Astrocyte of the cerebellum (primary cell): ENCODE data around the gene PRSS38.

Source experiments
- DNase-seq: peaks from one replicate; pipeline ENCODE4 v3.0.0-alpha.2; 2011; ENCODE audit warnings: low read depth
- H3K4me3 ChIP-seq: 2 replicates; pipeline ENCODE4 v1.5.1; 2011; ENCODE audit warnings: mild to moderate bottlenecking, low read depth, low read length, moderate library complexity
- in situ Hi-C: cut with HindIII; loops from 2 replicates; pipeline ENCODE4 v1.10.0; 2017; ENCODE audit warnings: low sequenced_read_pairs
- TF ChIP-seq, protein P1 (sequence below): IDR thresholded peaks from 2 replicates; pipeline ENCODE4 v1.5.1; 2012; ENCODE audit warnings: low read length, low read depth, moderate library complexity, mild to moderate bottlenecking; ENCODE audit errors: missing control alignments

Gene PRSS38

DNA sequence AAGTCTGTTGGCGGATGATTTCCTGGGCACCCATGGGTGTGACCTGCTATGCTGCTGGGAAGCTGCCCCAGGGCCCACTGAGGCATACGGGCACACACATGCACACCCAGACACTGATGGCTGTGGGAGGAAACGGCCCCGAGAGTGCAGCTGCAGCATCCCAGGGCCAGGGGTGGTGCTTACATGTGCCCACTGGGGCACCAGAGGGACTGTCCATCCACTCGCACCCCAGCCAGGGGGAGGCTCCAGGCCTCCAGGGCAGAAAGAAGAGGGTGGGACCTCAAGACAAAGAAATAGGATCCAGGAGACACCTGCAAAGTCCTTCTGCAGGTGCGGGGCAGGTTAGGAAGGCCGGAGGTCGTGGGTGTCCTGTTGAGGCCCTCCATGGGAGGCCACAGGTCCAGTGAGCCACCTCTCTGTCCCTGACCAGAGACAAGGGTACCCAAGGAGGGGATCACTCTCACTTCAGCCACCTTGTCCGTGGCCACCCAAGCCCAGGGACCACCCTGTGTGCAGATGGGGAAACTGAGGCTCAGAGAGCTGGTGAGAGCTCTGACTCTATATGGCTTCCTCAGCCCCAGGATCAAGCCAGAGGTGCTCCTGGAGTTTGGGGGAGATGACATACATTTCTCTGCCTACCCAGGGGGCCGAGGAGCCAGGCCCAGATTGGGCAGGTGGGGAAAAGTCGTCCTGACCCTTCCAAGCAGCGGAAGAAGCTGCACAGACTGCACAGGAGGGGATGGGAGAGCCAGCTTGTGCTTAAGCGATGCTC is 75.2 kb downstream of the PRSS38 start:
- no peak overlapping the region for H3K4me3 ChIP-seq
- DNase-seq, result no peak
- TF ChIP-seq, protein P1, sequence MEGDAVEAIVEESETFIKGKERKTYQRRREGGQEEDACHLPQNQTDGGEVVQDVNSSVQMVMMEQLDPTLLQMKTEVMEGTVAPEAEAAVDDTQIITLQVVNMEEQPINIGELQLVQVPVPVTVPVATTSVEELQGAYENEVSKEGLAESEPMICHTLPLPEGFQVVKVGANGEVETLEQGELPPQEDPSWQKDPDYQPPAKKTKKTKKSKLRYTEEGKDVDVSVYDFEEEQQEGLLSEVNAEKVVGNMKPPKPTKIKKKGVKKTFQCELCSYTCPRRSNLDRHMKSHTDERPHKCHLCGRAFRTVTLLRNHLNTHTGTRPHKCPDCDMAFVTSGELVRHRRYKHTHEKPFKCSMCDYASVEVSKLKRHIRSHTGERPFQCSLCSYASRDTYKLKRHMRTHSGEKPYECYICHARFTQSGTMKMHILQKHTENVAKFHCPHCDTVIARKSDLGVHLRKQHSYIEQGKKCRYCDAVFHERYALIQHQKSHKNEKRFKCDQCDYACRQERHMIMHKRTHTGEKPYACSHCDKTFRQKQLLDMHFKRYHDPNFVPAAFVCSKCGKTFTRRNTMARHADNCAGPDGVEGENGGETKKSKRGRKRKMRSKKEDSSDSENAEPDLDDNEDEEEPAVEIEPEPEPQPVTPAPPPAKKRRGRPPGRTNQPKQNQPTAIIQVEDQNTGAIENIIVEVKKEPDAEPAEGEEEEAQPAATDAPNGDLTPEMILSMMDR, result no peak
- in situ Hi-C loops, result no loop called here

DNA sequence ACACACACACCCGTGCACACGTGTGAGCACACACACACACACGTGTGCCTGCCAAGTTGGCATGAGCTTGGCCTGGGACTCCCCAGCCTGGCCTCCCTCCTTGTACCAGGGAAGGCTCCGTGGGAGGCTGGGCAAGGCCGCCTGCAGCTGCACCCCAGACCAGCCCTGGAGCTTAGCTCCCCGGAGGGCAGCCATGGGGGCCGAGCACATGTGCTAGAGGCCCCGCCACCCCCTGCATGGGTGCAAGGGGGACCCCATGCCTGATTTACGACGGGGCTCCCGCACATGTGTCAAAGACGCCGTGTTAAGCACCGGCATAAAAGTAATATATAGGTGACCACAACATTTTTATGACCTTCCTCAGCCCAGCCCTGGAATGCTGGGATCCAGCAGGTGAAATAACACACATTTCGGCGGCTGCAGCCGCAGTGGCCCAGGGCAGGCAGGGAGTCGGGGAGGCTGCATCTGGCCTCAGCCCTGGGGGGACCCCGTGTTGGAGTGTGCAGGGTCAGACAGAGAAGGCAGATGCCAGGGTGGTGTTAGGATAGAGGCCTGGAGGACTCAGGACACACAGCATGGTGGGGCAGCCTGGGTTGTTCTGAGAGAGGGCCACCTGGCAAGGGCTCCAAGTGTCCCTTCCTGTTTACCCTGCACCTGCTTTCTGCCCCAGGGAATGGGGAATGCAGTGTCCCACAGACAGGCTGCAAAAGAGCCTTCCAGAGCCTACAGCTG is 75.9 kb downstream of the PRSS38 start:
- no peak overlapping the region for H3K4me3 ChIP-seq
- no peak for DNase-seq

DNA sequence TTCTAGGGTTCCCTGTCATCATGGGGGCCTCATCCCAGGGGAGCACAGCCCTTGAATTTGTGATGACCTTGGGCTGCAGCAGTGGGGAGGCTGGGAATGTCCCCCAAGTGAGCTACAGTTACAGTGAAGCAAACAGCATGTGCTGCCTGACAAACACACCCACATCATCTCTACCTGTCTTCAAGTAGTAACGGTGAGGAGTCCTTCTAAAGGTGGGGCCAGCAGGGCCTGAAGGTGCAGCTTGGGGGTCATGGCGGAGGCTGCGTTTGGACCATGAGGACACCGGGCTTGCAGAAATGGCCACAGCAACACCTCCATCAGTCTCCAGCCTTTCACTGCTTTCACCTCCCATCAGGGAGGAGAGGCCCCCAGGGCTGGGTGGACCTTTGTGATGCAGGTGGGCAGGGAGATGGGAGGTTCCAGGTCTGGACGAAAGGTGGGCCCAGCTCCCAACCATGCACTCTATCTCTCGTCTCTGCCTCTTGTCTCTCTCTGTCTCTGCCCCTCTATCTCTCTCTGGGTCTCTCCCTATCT is 76.5 kb downstream of the PRSS38 start:
- in situ Hi-C loops, result no loop called here
- DNase-seq, result no peak
- TF ChIP-seq, protein P1, result no peak
- no peak overlapping the region for H3K4me3 ChIP-seq

More for the DNA sequence above, 75.9 kb downstream of the PRSS38 start:
- TF ChIP-seq, protein P1, result no peak
- in situ Hi-C loops, result no loop called here

DNA sequence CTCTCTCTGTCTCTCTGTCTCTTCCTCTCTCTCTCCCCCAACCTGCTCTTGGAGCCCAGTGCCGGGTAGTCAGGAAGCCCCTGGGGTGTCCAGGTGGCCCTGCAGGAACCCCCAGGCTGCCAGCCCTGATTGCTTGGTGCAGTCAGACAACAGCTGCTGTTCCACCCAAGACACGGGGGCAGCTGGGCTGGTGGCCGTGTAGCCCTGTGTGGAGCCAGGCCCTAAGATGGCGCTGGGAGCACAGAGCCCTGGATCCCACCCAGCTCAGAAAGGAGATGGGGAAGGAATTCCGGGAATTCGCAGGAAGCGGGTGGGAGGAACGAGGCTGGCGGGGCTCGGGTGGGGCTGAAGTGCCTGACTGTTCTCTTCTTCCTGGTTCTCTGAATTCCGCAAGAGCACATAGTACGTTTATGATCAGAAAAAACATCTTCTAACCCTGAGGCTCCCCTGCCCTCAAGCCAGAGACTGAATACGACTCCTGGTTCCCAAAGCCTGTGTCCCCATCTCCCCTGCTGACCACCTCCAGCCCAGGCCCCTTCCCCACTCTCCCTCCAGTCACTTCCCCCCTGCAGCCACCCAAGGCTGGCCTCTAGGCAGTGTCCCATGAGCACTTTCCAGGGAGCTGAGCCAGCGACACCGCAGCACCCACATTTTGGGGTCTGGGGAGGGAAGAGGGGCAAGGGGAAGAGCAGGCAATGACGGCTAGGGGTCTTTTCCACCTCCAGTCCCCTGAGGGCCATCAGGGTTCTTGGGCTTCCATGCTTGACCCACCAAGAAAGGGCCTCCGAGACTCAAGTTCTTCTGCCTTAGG is 77.2 kb downstream of the PRSS38 start:
- no peak overlapping the region for H3K4me3 ChIP-seq
- DNase-seq, result no peak
- TF ChIP-seq, protein P1, result no peak
- in situ Hi-C loops, result no loop called here

DNA sequence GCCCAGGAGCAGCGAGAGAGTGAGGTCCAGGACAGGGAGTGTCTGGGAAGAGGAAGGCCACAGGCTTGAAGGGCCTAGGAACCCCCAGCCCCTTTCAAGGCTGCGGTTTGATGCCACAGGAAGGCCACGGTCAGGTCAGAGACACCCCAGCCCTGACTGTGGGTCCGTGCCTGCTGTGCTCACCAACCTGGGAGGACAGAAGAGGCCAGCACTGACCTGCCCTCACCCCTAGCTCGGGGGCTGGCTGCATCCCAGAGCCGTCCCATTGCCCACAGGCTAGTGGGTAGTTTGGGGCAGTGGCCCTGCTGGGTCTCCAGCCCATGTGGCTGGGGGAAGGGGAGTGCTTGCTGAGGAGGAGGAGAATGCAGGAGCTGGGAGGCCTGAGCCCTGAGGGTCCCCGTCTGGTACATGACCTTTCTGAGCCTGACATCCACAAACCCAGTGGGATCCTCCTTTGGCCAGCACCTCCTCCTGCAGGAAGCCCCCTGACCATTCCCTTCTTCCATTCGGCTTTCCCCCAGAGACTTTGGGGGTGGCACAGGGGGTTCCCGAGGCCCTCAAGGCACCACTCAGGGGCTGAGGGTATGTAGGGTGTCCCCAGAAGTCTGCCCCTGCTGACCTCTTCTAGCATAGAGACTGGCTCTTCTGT is 77.9 kb downstream of the PRSS38 start:
- in situ Hi-C loops, result no loop called here
- TF ChIP-seq, protein P1, result no peak
- no peak overlapping the region for H3K4me3 ChIP-seq
- no peak for DNase-seq
